ENCODE data around the gene MAF.

Gene MAF

GRCh38 chr16:79600638-79601091 is at the start of gene MAF:
Gene MAF (minus strand): TSS chr16:79600737. CDS start chr16:79599902, 835 bp downstream.
- TF ChIP-seq CTCF (conservative IDR thresholded peaks at IDR 0.05; ENCODE audit: low read depth, low read length): no peak
- H3K4me3 ChIP-seq (ENCODE audit: low read length): peak within 1 kb of the TSS; percentile 84

GRCh38 chr16:79648826-79649225 is 48.3 kb upstream of the MAF start:
- H3K4me3 ChIP-seq (ENCODE audit: low read length): no peak overlapping the region
- no peak for TF ChIP-seq CTCF (conservative IDR thresholded peaks at IDR 0.05; ENCODE audit: low read depth, low read length)
- DNase-seq (ENCODE audit: low read depth): no peak

More at GRCh38 chr16:79600638-79601091, at the start of gene MAF:
- peak; percentile 93 for DNase-seq (ENCODE audit: low read depth)

GRCh38 chr16:79647586-79647985 is 47.0 kb upstream of the MAF start:
- no peak overlapping the region for H3K4me3 ChIP-seq (ENCODE audit: low read length)
- DNase-seq (ENCODE audit: low read depth): no peak
- TF ChIP-seq CTCF (conservative IDR thresholded peaks at IDR 0.05; ENCODE audit: low read depth, low read length): no peak

- TF ChIP-seq CTCF (conservative IDR thresholded peaks at IDR 0.05; ENCODE audit: low read depth, low read length): no peak
- no peak for DNase-seq (ENCODE audit: low read depth)
- H3K4me3 ChIP-seq (ENCODE audit: low read length): no peak overlapping the region
Measured at GRCh38 chr16:79645701-79646100, 45.2 kb upstream of the MAF start.

- no peak for TF ChIP-seq CTCF (conservative IDR thresholded peaks at IDR 0.05; ENCODE audit: low read depth, low read length)
- DNase-seq (ENCODE audit: low read depth): peak; percentile 51
- no peak overlapping the region for H3K4me3 ChIP-seq (ENCODE audit: low read length)
Measured at GRCh38 chr16:79644971-79645667, 44.6 kb upstream of the MAF start.

GRCh38 chr16:79642652-79643051 is 42.1 kb upstream of the MAF start:
- no peak for DNase-seq (ENCODE audit: low read depth)
- no peak for TF ChIP-seq CTCF (conservative IDR thresholded peaks at IDR 0.05; ENCODE audit: low read depth, low read length)
- H3K4me3 ChIP-seq (ENCODE audit: low read length): no peak overlapping the region

Measured in retinal pigment epithelial cell (primary cell).